Measurements from ENCODE around the gene FTCD.

FTCD gene

GRCh38 chr21:46139686-46140085 is 15.7 kb downstream of the FTCD start:
- no peak overlapping the region for H3K4me3 ChIP-seq (ENCODE audit: low read depth, low read length)
- TF ChIP-seq CTCF (IDR thresholded peaks at IDR 0.05; ENCODE audit: insufficient read depth, low read length, missing control alignments) = no peak
- ChIA-PET POLR2A (no interaction called here), CTCF (interaction anchor here (1.0 to 1.1 kb wide), 2 partner anchors 91 to 166 kb away, joined by 3 read pairs; no protein-coding TSS in a partner anchor)
- DNase-seq (ENCODE audit: low read depth, low spot score) = no peak

GRCh38 chr21:46138383-46138970 is 16.9 kb downstream of the FTCD start:
- no peak for DNase-seq (ENCODE audit: low read depth, low spot score)
- no peak for TF ChIP-seq CTCF (IDR thresholded peaks at IDR 0.05; ENCODE audit: insufficient read depth, low read length, missing control alignments)
- POLR2A ChIA-PET = no interaction called here
- CTCF ChIA-PET = interaction anchor here (1.0 to 1.1 kb wide), 2 partner anchors 92 to 165 kb away, joined by 3 read pairs; no protein-coding TSS in a partner anchor
- H3K4me3 ChIP-seq (ENCODE audit: low read depth, low read length) = no peak overlapping the region

GRCh38 chr21:46137908-46138307 is 17.5 kb downstream of the FTCD start:
- DNase-seq (ENCODE audit: low read depth, low spot score) = no peak
- CTCF ChIA-PET = interaction anchor here (1.8 kb wide), 1 partner anchor 167 kb away, joined by 4 read pairs; no protein-coding TSS in a partner anchor
- POLR2A ChIA-PET = no interaction called here
- no peak overlapping the region for H3K4me3 ChIP-seq (ENCODE audit: low read depth, low read length)
- TF ChIP-seq CTCF (IDR thresholded peaks at IDR 0.05; ENCODE audit: insufficient read depth, low read length, missing control alignments) = no peak

GRCh38 chr21:46136739-46137349 is 18.5 kb downstream of the FTCD start:
- no peak for TF ChIP-seq CTCF (IDR thresholded peaks at IDR 0.05; ENCODE audit: insufficient read depth, low read length, missing control alignments)
- ChIA-PET CTCF (interaction anchor here (0.7 to 1.8 kb wide), 2 partner anchors 164 to 166 kb away, joined by 3 to 4 read pairs; no protein-coding TSS in a partner anchor), POLR2A (no interaction called here)
- H3K4me3 ChIP-seq (ENCODE audit: low read depth, low read length) = no peak overlapping the region
- no peak for DNase-seq (ENCODE audit: low read depth, low spot score)

- CTCF ChIA-PET = interaction anchor here (0.7 to 1.8 kb wide), 2 partner anchors 163 to 165 kb away, joined by 3 to 4 read pairs; no protein-coding TSS in a partner anchor
- H3K4me3 ChIP-seq (ENCODE audit: low read depth, low read length) = no peak overlapping the region
- DNase-seq (ENCODE audit: low read depth, low spot score) = no peak
- POLR2A ChIA-PET = no interaction called here
- TF ChIP-seq CTCF (IDR thresholded peaks at IDR 0.05; ENCODE audit: insufficient read depth, low read length, missing control alignments) = no peak
Observed at GRCh38 chr21:46135782-46136395, 19.5 kb downstream of the FTCD start.
